Calu3 (cell line): ENCODE data around the gene ATG4D. TPM values are rescaled to one million over a fixed set of nuclear protein-coding genes. Genes with fewer than 3 reads are reported as not detected.

Source experiments
- Bru-seq: library from RNA; stranded (reverse); fragments of 400-500 nt; gene quantifications from one replicate; lab custom pipeline; 2021; lab: Mats Ljungman, UMichigan
- BruChase-seq, 2 experiments: library from RNA; stranded (reverse); fragments of 400-500 nt; gene quantifications; one replicate each; lab custom pipeline; 2021; lab: Mats Ljungman, UMichigan
- BruUV-seq: library from RNA; stranded (reverse); fragments of 400-500 nt; replicated peaks from 2 replicates; lab custom pipeline; 2021; lab: Mats Ljungman, UMichigan
- CTCF ChIA-PET: fragments of 300-600 bp; sonication (Branson Sonifier 250); formaldehyde crosslinking; loops from one replicate; lab custom pipeline; 2022; ENCODE audit warnings: antibody characterized with exemption; lab: Charles Lee
- DNase-seq: peaks from one replicate; pipeline ENCODE4 v3.0.0; 2022
- H3K27ac Mint-ChIP-seq: one replicate; pipeline ENCODE4 v1.8.0; 2022; ENCODE audit warnings: mixed read lengths; ENCODE audit not compliant: unreplicated experiment
- H3K27me3 Mint-ChIP-seq: one replicate; pipeline ENCODE4 v1.8.0; 2022; ENCODE audit warnings: mixed read lengths; ENCODE audit not compliant: unreplicated experiment
- H3K36me3 Mint-ChIP-seq: one replicate; pipeline ENCODE4 v1.8.0; 2022; ENCODE audit warnings: mild to moderate bottlenecking, moderate library complexity, mixed read lengths; ENCODE audit not compliant: insufficient read depth, unreplicated experiment
- H3K4me1 Mint-ChIP-seq: one replicate; pipeline ENCODE4 v1.8.0; 2022; ENCODE audit warnings: mild to moderate bottlenecking, low read depth, mixed read lengths; ENCODE audit not compliant: unreplicated experiment
- H3K4me3 Mint-ChIP-seq: one replicate; pipeline ENCODE4 v1.8.0; 2022; ENCODE audit warnings: mild to moderate bottlenecking, low read depth, moderate library complexity, mixed read lengths; ENCODE audit not compliant: unreplicated experiment
- H3K9me3 Mint-ChIP-seq: one replicate; pipeline ENCODE4 v1.8.0; 2022; ENCODE audit warnings: low read depth, mixed read lengths; ENCODE audit not compliant: unreplicated experiment
- intact Hi-C: fragments of 100-400 bp; cut with micrococcal nuclease; formaldehyde crosslinking; loops from one replicate; pipeline ENCODE4 v1.10.0; 2022; ENCODE audit not compliant: unreplicated experiment
- long read RNA-seq: library from polyadenylated mRNA; stranded (forward); transcript quantifications from one replicate; pipeline ENCODE4 v2.0.0, GENCODE V29; 2022
- total RNA-seq: library from RNA; stranded (reverse); gene quantifications from 2 replicates; pipeline ENCODE4 v1.2.3, GENCODE V29; 2022
- TF ChIP-seq, protein P1 (sequence below): fragments of 200-600 bp; IDR thresholded peaks from one replicate; pipeline ENCODE4 v1.8.0; 2022; ENCODE audit warnings: antibody characterized with exemption; ENCODE audit not compliant: unreplicated experiment

The ATG4D gene
- total RNA-seq (18.7 and 24.5 TPM in 2 replicates), Bru-seq, nascent RNA (percentile 48 among the genes with signal in this experiment), BruChase-seq, experiment 1, labeled RNA remaining after a 6-hour chase (percentile 57 among the genes with signal in this experiment), BruChase-seq, experiment 2, labeled RNA remaining after a 2-hour chase (percentile 52 among the genes with signal in this experiment)
- long read RNA-seq, transcript ATG4D-201 (10 exons, 1,949 nt), result major isoform, 22 of 42 reads
- long read RNA-seq, partial matches to known transcripts, result 2 of 42 reads
- long read RNA-seq, other reads (novel, unspliced or antisense), result 13 of 42 reads

DNA sequence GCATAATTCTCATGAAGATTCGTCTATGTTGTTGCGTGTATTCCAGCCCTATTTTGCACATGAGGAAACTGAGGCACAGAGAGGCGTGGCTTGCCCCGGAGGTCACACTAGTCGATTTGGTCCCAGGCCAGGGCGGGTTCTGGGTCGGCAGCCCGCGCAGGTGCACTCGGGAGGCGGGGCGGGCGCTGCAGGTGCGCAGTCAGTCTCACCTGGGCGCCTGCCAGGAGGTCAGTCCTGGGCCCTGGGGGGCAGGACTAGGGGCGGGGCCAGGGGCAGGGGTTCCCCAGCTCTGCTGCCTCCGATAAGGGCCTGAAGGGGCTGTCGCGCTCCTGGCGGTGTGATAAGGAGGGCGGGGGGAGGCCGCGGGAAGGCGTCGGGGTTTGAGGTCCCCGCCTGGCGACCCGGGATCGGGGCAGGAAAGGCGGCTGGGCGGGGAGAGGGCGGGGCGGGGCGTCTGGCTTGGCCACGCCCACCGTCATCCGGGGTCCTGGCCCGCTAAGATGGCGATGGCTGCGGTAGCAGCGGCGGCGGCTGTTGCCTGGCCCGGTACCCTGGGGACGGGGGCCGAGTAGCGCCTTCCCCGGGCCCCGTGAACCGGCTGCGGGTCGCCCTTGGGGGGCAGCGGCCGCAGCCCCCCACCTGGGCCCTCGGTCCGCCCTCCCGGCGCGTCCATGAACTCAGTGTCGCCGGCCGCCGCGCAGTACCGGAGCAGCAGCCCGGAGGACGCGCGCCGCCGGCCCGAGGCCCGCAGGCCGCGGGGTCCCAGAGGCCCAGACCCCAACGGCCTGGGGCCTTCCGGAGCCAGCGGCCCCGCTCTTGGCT, at the start of gene ATG4D:
Gene ATG4D (plus strand): TSS at position 485 of the 822 bp plus-strand sequence. CDS start 187 bp downstream, at position 672.
- no TSS peak for BruUV-seq
- peak; percentile 88 for DNase-seq
- Mint-ChIP-seq H3K9me3 (no peaks in the 10 kb centered on the region), H3K4me3 (peak within 1 kb of the TSS; percentile 73), H3K36me3 (peaks cover 17% of the 10 kb centered on the region), H3K4me1 (no peaks in the 10 kb centered on the region), H3K27me3 (peaks cover 18% of the 10 kb centered on the region), H3K27ac (no peak within 1 kb of the TSS)
- CTCF ChIA-PET, result no interaction called here
- intact Hi-C loops, result no loop called here
- TF ChIP-seq, protein P1, sequence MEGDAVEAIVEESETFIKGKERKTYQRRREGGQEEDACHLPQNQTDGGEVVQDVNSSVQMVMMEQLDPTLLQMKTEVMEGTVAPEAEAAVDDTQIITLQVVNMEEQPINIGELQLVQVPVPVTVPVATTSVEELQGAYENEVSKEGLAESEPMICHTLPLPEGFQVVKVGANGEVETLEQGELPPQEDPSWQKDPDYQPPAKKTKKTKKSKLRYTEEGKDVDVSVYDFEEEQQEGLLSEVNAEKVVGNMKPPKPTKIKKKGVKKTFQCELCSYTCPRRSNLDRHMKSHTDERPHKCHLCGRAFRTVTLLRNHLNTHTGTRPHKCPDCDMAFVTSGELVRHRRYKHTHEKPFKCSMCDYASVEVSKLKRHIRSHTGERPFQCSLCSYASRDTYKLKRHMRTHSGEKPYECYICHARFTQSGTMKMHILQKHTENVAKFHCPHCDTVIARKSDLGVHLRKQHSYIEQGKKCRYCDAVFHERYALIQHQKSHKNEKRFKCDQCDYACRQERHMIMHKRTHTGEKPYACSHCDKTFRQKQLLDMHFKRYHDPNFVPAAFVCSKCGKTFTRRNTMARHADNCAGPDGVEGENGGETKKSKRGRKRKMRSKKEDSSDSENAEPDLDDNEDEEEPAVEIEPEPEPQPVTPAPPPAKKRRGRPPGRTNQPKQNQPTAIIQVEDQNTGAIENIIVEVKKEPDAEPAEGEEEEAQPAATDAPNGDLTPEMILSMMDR, result no peak

DNA sequence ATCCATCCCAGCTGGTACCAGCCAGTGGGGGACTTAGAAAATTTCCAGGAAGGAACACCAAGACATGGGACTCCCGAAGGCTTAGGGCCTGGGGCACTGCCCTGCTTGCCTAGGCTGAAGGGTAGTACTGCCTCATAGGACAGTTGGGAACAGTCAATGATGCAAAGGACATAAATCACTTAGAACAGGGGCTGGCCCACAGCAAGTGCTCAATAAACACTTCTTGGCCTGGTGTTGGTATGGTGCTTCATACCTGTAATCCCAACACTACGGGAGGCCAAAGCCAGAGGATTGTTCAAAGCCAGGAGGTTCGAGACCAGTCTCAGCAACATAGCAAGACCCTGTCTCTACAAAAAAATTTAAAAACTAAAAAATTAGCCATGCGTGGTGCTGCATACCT, 46.3 kb upstream of the ATG4D start:
- H3K36me3 Mint-ChIP-seq, result peaks cover 23% of the 10 kb centered on the region
- no peaks in the 10 kb centered on the region for H3K9me3 Mint-ChIP-seq
- intact Hi-C loops, result no loop called here
- TF ChIP-seq, protein P1, result no peak
- CTCF ChIA-PET, result no interaction called here
- no peak overlapping the region for H3K27ac Mint-ChIP-seq
- BruUV-seq, result no TSS peak
- no peak for DNase-seq
- H3K4me3 Mint-ChIP-seq, result no peak overlapping the region
- peaks cover 13% of the 10 kb centered on the region for H3K4me1 Mint-ChIP-seq
- no peaks in the 10 kb centered on the region for H3K27me3 Mint-ChIP-seq

DNA sequence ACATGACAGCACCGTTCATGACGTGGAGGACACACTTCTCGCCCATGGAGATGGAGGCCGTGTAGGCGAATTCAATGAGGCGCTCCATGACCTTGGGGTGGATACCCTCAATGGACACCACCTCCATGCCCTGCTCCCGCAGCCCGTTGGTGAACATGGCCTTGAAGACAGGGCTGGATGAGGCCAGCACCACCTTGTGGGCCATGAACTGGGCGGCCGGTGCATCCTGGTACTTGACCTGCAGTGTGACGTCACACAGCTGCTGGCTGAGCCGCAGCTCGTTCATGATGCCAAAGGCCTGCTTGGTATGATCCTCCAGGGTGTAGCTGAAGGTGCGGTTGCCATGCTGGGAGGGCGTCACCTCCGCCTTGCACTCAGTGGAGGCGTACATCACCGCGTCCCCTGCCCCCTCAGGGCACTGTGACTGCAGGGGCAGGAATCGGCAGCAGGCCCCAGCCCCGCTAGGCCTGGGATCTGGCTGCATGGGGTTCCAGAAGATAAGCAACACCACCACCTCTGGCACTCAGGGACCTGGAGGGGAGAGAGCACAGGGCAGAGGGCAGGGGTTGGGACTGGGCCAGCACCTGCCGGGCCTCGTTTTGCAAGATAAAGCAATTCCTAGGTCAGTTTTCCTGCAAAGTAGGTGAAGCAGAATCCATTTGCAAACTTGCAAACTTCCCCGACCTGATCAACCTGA, 44.0 kb upstream of the ATG4D start:
- Mint-ChIP-seq H3K27ac (no peak overlapping the region), H3K4me3 (no peak overlapping the region), H3K9me3 (no peaks in the 10 kb centered on the region), H3K4me1 (peaks cover 13% of the 10 kb centered on the region), H3K36me3 (peaks cover 27% of the 10 kb centered on the region), H3K27me3 (no peaks in the 10 kb centered on the region)
- no TSS peak for BruUV-seq
- intact Hi-C loops, result no loop called here
- TF ChIP-seq, protein P1, result no peak
- CTCF ChIA-PET, result no interaction called here
- DNase-seq, result no peak

DNA sequence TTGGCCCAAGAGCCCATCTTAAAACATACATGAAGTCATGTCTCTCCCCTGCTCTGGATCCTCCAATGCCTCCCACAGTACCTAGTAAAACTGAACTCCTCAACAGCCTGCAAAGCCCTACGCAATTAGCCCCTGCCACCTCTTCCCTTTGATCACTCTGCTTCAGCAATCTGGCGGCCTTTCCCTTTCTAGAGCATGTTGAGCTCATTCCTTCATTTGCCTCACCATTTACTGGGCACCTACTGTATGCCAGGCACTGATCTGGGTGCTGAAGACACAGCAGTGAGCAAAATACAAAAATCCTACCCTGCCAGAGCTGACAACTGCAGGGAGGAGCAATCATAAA, 43.5 kb upstream of the ATG4D start:
- CTCF ChIA-PET, result no interaction called here
- H3K27me3 Mint-ChIP-seq, result no peaks in the 10 kb centered on the region
- no peaks in the 10 kb centered on the region for H3K9me3 Mint-ChIP-seq
- BruUV-seq, result no TSS peak
- H3K36me3 Mint-ChIP-seq, result peaks cover 27% of the 10 kb centered on the region
- no peak overlapping the region for H3K4me3 Mint-ChIP-seq
- no peak for DNase-seq
- H3K4me1 Mint-ChIP-seq, result peaks cover 13% of the 10 kb centered on the region
- no peak overlapping the region for H3K27ac Mint-ChIP-seq
- intact Hi-C loops, result no loop called here
- TF ChIP-seq, protein P1, result no peak
